Naive thymus-derived CD4-positive, alpha-beta T cell (primary cell): ENCODE measurements around the gene ESPNL. TPM values are rescaled to one million over a fixed set of nuclear protein-coding genes. Genes with fewer than 3 reads are reported as not detected.
A peak's percentile ranks its signal among the peaks of the same experiment; 100 is the strongest.
"Not testable (repeated sequence)": the region's sequence is repeated elsewhere in the genome, so short reads cannot be mapped to it uniquely, and the experiment has no call there.

ENCODE experiments used
- ATAC-seq: fragments of 150-1000 bp; cut with Tn5 transposase; 2 replicates; pipeline ENCODE4 v1.10.0; 2021; ENCODE audit warnings: mild to moderate bottlenecking, moderate library complexity
- CTCF ChIA-PET: fragments of 350-600 bp; sonication (Branson Sonifier 250); formaldehyde crosslinking; loops from one replicate; lab custom pipeline; 2021; ENCODE audit warnings: antibody characterized with exemption; lab: Charles Lee
- POLR2A ChIA-PET: fragments of 350-600 bp; sonication (Branson Sonifier 250); formaldehyde crosslinking; loops from one replicate; lab custom pipeline; 2021; ENCODE audit warnings: antibody characterized with exemption, inconsistent platforms; lab: Charles Lee
- DNase-seq, 9 donors: peaks; one replicate each; pipeline versions ENCODE4 v3.0.0 to v3.0.0-alpha.2; 2020 to 2022; ENCODE audit warnings: mixed read lengths in 1 of 9
- H3K27ac ChIP-seq: one replicate; pipeline ENCODE4 v1.7.0; 2013; ENCODE audit warnings: mild to moderate bottlenecking, low read depth, low read length, moderate library complexity
- H3K27me3 ChIP-seq, 2 donors: one replicate each; pipeline ENCODE4 v1.7.0; 2013; ENCODE audit warnings: low read length in 2 of 2, mild to moderate bottlenecking in 2 of 2, moderate library complexity in 2 of 2; ENCODE audit not compliant: control insufficient read depth in 2 of 2, insufficient read depth in 2 of 2
- H3K36me3 ChIP-seq, 3 experiments: 1 replicate in 2 of 3; 2 replicates in 1 of 3; pipeline ENCODE4 v1.7.0; 2013; ENCODE audit warnings: low read length in 3 of 3, mild to moderate bottlenecking in 3 of 3, moderate library complexity in 1 of 3; ENCODE audit not compliant: insufficient read depth in 3 of 3, control insufficient read depth in 2 of 3
- H3K4me1 ChIP-seq, 2 donors: one replicate each; pipeline ENCODE4 v1.7.0; 2013; ENCODE audit warnings: low read length in 2 of 2, mild to moderate bottlenecking in 2 of 2, moderate library complexity in 1 of 2; ENCODE audit not compliant: control insufficient read depth in 2 of 2, insufficient read depth in 2 of 2
- H3K4me3 ChIP-seq: 2 replicates; pipeline ENCODE4 v1.7.0; 2013; ENCODE audit warnings: mild to moderate bottlenecking, low read length
- H3K9me3 ChIP-seq, 3 experiments: 1 replicate in 2 of 3; 2 replicates in 1 of 3; pipeline ENCODE4 v1.7.0; 2013; ENCODE audit warnings: low read length in 3 of 3; ENCODE audit not compliant: control insufficient read depth in 2 of 3
- H3K27ac Mint-ChIP-seq, 9 donors: one replicate each; pipeline ENCODE4 v1.8.0; 2020 to 2022; ENCODE audit warnings: mixed read lengths in 9 of 9, mild to moderate bottlenecking in 8 of 9, moderate library complexity in 5 of 9, inconsistent platforms in 2 of 9
- H3K27me3 Mint-ChIP-seq, 5 donors: one replicate each; pipeline ENCODE4 v1.8.0; 2021 to 2022; ENCODE audit warnings: mixed read lengths in 5 of 5, mild to moderate bottlenecking in 1 of 5
- H3K36me3 Mint-ChIP-seq, 5 donors: one replicate each; pipeline ENCODE4 v1.8.0; 2020 to 2022; ENCODE audit warnings: mixed read lengths in 5 of 5, mild to moderate bottlenecking in 3 of 5, inconsistent platforms in 1 of 5
- H3K4me1 Mint-ChIP-seq, 7 donors: one replicate each; pipeline ENCODE4 v1.8.0; 2020 to 2022; ENCODE audit warnings: mixed read lengths in 7 of 7, mild to moderate bottlenecking in 3 of 7, inconsistent platforms in 1 of 7
- H3K4me3 Mint-ChIP-seq, 10 donors: one replicate each; pipeline ENCODE4 v1.8.0; 2020 to 2022; ENCODE audit warnings: mild to moderate bottlenecking in 10 of 10, mixed read lengths in 10 of 10, moderate library complexity in 6 of 10, inconsistent platforms in 2 of 10
- H3K9me3 Mint-ChIP-seq, 11 donors: one replicate each; pipeline ENCODE4 v1.8.0; 2020 to 2022; ENCODE audit warnings: mixed read lengths in 11 of 11, mild to moderate bottlenecking in 4 of 11, inconsistent platforms in 1 of 11, moderate library complexity in 1 of 11
- intact Hi-C, 2 donors: fragments of 100-400 bp; cut with micrococcal nuclease; formaldehyde crosslinking; loops; one replicate each; pipeline ENCODE4 v1.15.1; 2023
- polyA plus RNA-seq, 2 donors: library from polyadenylated mRNA; unstranded; fragments of 300-500 nt; fragmentation: Illumina TruSeq; gene quantifications; one replicate each; pipeline ENCODE4 v1.2.3, GENCODE V29; 2021
- total RNA-seq, 6 experiments: library from RNA in 5 of 6; stranded (reverse) in 5 of 6; gene quantifications; 1 replicate in 5 of 6; 2 replicates in 1 of 6; pipeline ENCODE4 v1.2.3 and lab custom pipeline; 2021 to 2026

ESPNL gene
- total RNA-seq = under 1 TPM in 4 of 5 experiments, not detected in 1; 0.07 to 0.35 (median 0.31) TPM
- not detected for polyA plus RNA-seq
- total RNA-seq (lab: John Stamatoyannopoulos, UW) = not detected

GRCh38 chr2:238100049-238100820, at the start of gene ESPNL:
TSS of gene ESPNL (plus strand) at chr2:238100340. CDS start at chr2:238100420, 80 bp downstream.
- H3K27ac ChIP-seq = no peak within 1 kb of the TSS
- no peak for ATAC-seq
- no peak within 1 kb of the TSS for H3K4me3 Mint-ChIP-seq
- peaks cover 0 to 4% (median 0%) of the 10 kb centered on the region in 7 donors for H3K4me1 Mint-ChIP-seq
- no peaks in the 10 kb centered on the region for H3K4me1 ChIP-seq
- no peaks in the 10 kb centered on the region for H3K36me3 ChIP-seq
- H3K4me3 ChIP-seq = no peak within 1 kb of the TSS
- no peaks in the 10 kb centered on the region for H3K9me3 Mint-ChIP-seq
- peaks cover 0 to 7% (median 0%) of the 10 kb centered on the region in 5 donors for H3K36me3 Mint-ChIP-seq
- H3K9me3 ChIP-seq = no peaks in the 10 kb centered on the region
- ChIA-PET POLR2A (interaction anchor here (0.7 kb wide), 1 partner anchor 131 kb away, joined by 4 read pairs; no protein-coding TSS in a partner anchor), CTCF (no interaction called here)
- H3K27me3 Mint-ChIP-seq = no peaks in the 10 kb centered on the region
- H3K27me3 ChIP-seq = no peaks in the 10 kb centered on the region
- intact Hi-C loops = no loop called here
- H3K27ac Mint-ChIP-seq = peak within 1 kb of the TSS in 1 of 9 donors; percentile 15
- DNase-seq = peak in 1 of 9 donors; percentile 3

- Mint-ChIP-seq H3K4me3 (no peak overlapping the region), H3K36me3 (peaks cover 0 to 7% (median 3%) of the 10 kb centered on the region in 5 donors), H3K4me1 (peaks cover 3 to 9% (median 6%) of the 10 kb centered on the region in 7 donors), H3K27ac (no peak overlapping the region), H3K9me3 (peaks cover 0 to 27% (median 5%) of the 10 kb centered on the region in 11 donors), H3K27me3 (peaks cover 13 to 31% (median 23%) of the 10 kb centered on the region in 5 donors)
- no peak for ATAC-seq
- Histone ChIP-seq H3K27ac (no peak overlapping the region), H3K4me1 (no peaks in the 10 kb centered on the region), H3K27me3 (peaks cover 0 to 3% of the 10 kb centered on the region in 2 donors), H3K4me3 (no peak overlapping the region), H3K9me3 (peaks cover 0 to 5% (median 0%) of the 10 kb centered on the region in 3 experiments), H3K36me3 (no peaks in the 10 kb centered on the region)
- CTCF ChIA-PET = interaction anchor here (0.9 kb wide), 1 partner anchor 379 kb away, joined by 3 read pairs; no protein-coding TSS in a partner anchor
- POLR2A ChIA-PET = interaction anchor here (0.8 kb wide), 1 partner anchor 117 kb away, joined by 5 read pairs; no protein-coding TSS in a partner anchor
- no peak for DNase-seq
- intact Hi-C loops = no loop called here
Observed at GRCh38 chr2:238053191-238053776, 46.9 kb upstream of the ESPNL start.

- H3K36me3 ChIP-seq = no peaks in the 10 kb centered on the region
- ATAC-seq (no peak), DNase-seq (no peak)
- no peak overlapping the region for H3K27ac ChIP-seq
- H3K4me1 ChIP-seq = peaks cover 0 to 8% of the 10 kb centered on the region in 2 donors
- CTCF ChIA-PET = no interaction called here
- intact Hi-C loops = no loop called here
- no peak overlapping the region for H3K4me3 ChIP-seq
- H3K27me3 ChIP-seq = peaks cover 0 to 3% of the 10 kb centered on the region in 2 donors
- Mint-ChIP-seq H3K4me3 (peak overlapping the region in 1 of 10 donors; percentile 27), H3K9me3 (peaks cover 0 to 9% (median 3%) of the 10 kb centered on the region in 11 donors), H3K27ac (peak overlapping the region in 1 of 9 donors; percentile 68), H3K36me3 (peaks cover 0 to 15% (median 3%) of the 10 kb centered on the region in 5 donors), H3K27me3 (peaks cover 13 to 31% (median 23%) of the 10 kb centered on the region in 5 donors), H3K4me1 (peaks cover 14 to 28% (median 25%) of the 10 kb centered on the region in 7 donors)
- no peaks in the 10 kb centered on the region for H3K9me3 ChIP-seq
- POLR2A ChIA-PET = interaction anchor here (0.8 kb wide), 1 partner anchor 9 kb away, joined by 5 read pairs; no protein-coding TSS in a partner anchor
Observed at GRCh38 chr2:238055841-238056240, 44.3 kb upstream of the ESPNL start.

- not testable (repeated sequence) for DNase-seq
Observed at GRCh38 chr2:238057696-238058575, 42.2 kb upstream of the ESPNL start.

GRCh38 chr2:238059505-238059904, 40.6 kb upstream of the ESPNL start:
- Mint-ChIP-seq H3K36me3 (peaks cover 0 to 19% (median 3%) of the 10 kb centered on the region in 5 donors), H3K4me3 (peak overlapping the region; percentile 85 to 98 (median 88)), H3K4me1 (peaks cover 24 to 51% (median 37%) of the 10 kb centered on the region in 7 donors), H3K27ac (peak overlapping the region in 8 of 9 donors; percentile 34 to 93 (median 86)), H3K27me3 (peaks cover 5 to 21% (median 17%) of the 10 kb centered on the region in 5 donors), H3K9me3 (peaks cover 0 to 5% (median 0%) of the 10 kb centered on the region in 11 donors)
- peaks cover 5 to 12% of the 10 kb centered on the region in 2 donors for H3K4me1 ChIP-seq
- ATAC-seq (no peak), DNase-seq (no peak)
- H3K36me3 ChIP-seq = peaks cover 0 to 4% (median 0%) of the 10 kb centered on the region in 3 experiments
- no peak overlapping the region for H3K27ac ChIP-seq
- no peak overlapping the region for H3K4me3 ChIP-seq
- H3K9me3 ChIP-seq = no peaks in the 10 kb centered on the region
- peaks cover 0 to 3% of the 10 kb centered on the region in 2 donors for H3K27me3 ChIP-seq
- ChIA-PET CTCF (no interaction called here), POLR2A (interaction anchor here (0.7 to 1.8 kb wide), 3 partner anchors 17 to 196 kb away, joined by 3 to 4 read pairs (median 3); no protein-coding TSS in a partner anchor)
- intact Hi-C loops = no loop called here

More at GRCh38 chr2:238057696-238058575, 42.2 kb upstream of the ESPNL start:
- H3K9me3 Mint-ChIP-seq, POLR2A ChIA-PET, ATAC-seq, H3K9me3 ChIP-seq, H3K27ac Mint-ChIP-seq, H3K36me3 ChIP-seq, H3K4me3 ChIP-seq, CTCF ChIA-PET, intact Hi-C loops, H3K27ac ChIP-seq, H3K27me3 ChIP-seq: not testable (repeated sequence)
- Mint-ChIP-seq H3K27me3 (peaks cover 10 to 29% (median 20%) of the 10 kb centered on the region in 5 donors), H3K4me3 (peak overlapping the region in 4 of 10 donors; percentile 17 to 88 (median 50)), H3K36me3 (peaks cover 0 to 16% (median 3%) of the 10 kb centered on the region in 5 donors), H3K4me1 (peaks cover 24 to 44% (median 35%) of the 10 kb centered on the region in 7 donors)
- H3K4me1 ChIP-seq = peaks cover 5 to 12% of the 10 kb centered on the region in 2 donors
